Measurements from ENCODE around the gene COMMD8.

DNA sequence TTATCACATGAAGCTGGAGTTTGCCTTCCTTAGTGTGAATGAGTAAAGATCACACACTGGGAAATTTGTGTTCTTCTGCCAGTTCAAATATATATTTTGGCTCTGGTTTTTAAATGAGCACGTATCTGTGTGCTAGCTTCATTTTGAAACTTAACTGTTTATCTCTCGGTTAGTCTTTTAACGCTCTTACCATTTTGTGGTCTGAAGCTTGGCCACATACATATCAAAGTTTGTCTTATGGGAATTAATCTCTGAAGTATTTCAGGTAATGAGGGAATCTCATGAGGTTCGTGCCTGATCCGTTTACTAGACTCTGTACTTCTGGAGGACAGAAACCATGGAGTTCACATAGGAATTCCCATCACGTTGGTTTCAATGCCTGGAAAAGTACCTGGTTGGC lies 35.4 kb upstream of the COMMD8 start:
- TF ChIP-seq, protein P1, sequence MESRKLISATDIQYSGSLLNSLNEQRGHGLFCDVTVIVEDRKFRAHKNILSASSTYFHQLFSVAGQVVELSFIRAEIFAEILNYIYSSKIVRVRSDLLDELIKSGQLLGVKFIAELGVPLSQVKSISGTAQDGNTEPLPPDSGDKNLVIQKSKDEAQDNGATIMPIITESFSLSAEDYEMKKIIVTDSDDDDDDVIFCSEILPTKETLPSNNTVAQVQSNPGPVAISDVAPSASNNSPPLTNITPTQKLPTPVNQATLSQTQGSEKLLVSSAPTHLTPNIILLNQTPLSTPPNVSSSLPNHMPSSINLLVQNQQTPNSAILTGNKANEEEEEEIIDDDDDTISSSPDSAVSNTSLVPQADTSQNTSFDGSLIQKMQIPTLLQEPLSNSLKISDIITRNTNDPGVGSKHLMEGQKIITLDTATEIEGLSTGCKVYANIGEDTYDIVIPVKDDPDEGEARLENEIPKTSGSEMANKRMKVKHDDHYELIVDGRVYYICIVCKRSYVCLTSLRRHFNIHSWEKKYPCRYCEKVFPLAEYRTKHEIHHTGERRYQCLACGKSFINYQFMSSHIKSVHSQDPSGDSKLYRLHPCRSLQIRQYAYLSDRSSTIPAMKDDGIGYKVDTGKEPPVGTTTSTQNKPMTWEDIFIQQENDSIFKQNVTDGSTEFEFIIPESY (IDR thresholded peaks at IDR 0.05; ENCODE audit: extremely low read depth, insufficient replicate concordance, low read length), result no peak
- TF ChIP-seq, protein P2, sequence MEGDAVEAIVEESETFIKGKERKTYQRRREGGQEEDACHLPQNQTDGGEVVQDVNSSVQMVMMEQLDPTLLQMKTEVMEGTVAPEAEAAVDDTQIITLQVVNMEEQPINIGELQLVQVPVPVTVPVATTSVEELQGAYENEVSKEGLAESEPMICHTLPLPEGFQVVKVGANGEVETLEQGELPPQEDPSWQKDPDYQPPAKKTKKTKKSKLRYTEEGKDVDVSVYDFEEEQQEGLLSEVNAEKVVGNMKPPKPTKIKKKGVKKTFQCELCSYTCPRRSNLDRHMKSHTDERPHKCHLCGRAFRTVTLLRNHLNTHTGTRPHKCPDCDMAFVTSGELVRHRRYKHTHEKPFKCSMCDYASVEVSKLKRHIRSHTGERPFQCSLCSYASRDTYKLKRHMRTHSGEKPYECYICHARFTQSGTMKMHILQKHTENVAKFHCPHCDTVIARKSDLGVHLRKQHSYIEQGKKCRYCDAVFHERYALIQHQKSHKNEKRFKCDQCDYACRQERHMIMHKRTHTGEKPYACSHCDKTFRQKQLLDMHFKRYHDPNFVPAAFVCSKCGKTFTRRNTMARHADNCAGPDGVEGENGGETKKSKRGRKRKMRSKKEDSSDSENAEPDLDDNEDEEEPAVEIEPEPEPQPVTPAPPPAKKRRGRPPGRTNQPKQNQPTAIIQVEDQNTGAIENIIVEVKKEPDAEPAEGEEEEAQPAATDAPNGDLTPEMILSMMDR (IDR thresholded peaks at IDR 0.05 in 2 of 3, conservative IDR thresholded peaks at IDR 0.05 in 1 of 3; ENCODE audit: borderline replicate concordance in 1 of 3, insufficient read depth in 1 of 3, low read depth in 2 of 3, low read length in 2 of 3), result no peak
- TF ChIP-seq, protein P3, sequence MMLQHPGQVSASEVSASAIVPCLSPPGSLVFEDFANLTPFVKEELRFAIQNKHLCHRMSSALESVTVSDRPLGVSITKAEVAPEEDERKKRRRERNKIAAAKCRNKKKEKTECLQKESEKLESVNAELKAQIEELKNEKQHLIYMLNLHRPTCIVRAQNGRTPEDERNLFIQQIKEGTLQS (IDR thresholded peaks at IDR 0.05), result no peak
- TF ChIP-seq ZNF274 (IDR thresholded peaks at IDR 0.05; ENCODE audit: low read depth, low read length) (no peak), EZH2phosphoT487 (IDR thresholded peaks at IDR 0.05; ENCODE audit: borderline replicate concordance) (no peak), CEBPB (IDR thresholded peaks at IDR 0.05; ENCODE audit: low read depth) (no peak), EZH2 (IDR thresholded peaks at IDR 0.05) (no peak), ZFX (IDR thresholded peaks at IDR 0.05) (no peak), POLR2AphosphoS5 (IDR thresholded peaks at IDR 0.05; ENCODE audit: low read depth, low read length) (no peak), JUND (IDR thresholded peaks at IDR 0.05) (no peak), POLR2A (IDR thresholded peaks at IDR 0.05; ENCODE audit: borderline replicate concordance, extremely low read depth, insufficient read depth, insufficient read length) (no peak), TCF7L2 (IDR thresholded peaks at IDR 0.05; ENCODE audit: borderline replicate concordance, extremely low read depth, insufficient read depth, insufficient read length) (no peak)
- TF ChIP-seq, protein P4, sequence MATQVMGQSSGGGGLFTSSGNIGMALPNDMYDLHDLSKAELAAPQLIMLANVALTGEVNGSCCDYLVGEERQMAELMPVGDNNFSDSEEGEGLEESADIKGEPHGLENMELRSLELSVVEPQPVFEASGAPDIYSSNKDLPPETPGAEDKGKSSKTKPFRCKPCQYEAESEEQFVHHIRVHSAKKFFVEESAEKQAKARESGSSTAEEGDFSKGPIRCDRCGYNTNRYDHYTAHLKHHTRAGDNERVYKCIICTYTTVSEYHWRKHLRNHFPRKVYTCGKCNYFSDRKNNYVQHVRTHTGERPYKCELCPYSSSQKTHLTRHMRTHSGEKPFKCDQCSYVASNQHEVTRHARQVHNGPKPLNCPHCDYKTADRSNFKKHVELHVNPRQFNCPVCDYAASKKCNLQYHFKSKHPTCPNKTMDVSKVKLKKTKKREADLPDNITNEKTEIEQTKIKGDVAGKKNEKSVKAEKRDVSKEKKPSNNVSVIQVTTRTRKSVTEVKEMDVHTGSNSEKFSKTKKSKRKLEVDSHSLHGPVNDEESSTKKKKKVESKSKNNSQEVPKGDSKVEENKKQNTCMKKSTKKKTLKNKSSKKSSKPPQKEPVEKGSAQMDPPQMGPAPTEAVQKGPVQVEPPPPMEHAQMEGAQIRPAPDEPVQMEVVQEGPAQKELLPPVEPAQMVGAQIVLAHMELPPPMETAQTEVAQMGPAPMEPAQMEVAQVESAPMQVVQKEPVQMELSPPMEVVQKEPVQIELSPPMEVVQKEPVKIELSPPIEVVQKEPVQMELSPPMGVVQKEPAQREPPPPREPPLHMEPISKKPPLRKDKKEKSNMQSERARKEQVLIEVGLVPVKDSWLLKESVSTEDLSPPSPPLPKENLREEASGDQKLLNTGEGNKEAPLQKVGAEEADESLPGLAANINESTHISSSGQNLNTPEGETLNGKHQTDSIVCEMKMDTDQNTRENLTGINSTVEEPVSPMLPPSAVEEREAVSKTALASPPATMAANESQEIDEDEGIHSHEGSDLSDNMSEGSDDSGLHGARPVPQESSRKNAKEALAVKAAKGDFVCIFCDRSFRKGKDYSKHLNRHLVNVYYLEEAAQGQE (IDR thresholded peaks at IDR 0.05; ENCODE audit: low read depth), result no peak
- TF ChIP-seq, protein P5, sequence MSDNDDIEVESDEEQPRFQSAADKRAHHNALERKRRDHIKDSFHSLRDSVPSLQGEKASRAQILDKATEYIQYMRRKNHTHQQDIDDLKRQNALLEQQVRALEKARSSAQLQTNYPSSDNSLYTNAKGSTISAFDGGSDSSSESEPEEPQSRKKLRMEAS (IDR thresholded peaks at IDR 0.05), result no peak

Data from HCT116 (cell line).